NCI-H2107 treated with DMSO at 0.1 percent for 48 hours (cell line): Measurements from ENCODE around the gene GATAD1.
"Not testable (repeated sequence)": the region's sequence is repeated elsewhere in the genome, so short reads cannot be mapped to it uniquely, and the experiment has no call there.

Experiments
- DNase-seq: peaks from one replicate; lab custom pipeline; 2025; ENCODE audit not compliant: unreplicated experiment; lab: John Stamatoyannopoulos, UW

Gene GATAD1

DNA sequence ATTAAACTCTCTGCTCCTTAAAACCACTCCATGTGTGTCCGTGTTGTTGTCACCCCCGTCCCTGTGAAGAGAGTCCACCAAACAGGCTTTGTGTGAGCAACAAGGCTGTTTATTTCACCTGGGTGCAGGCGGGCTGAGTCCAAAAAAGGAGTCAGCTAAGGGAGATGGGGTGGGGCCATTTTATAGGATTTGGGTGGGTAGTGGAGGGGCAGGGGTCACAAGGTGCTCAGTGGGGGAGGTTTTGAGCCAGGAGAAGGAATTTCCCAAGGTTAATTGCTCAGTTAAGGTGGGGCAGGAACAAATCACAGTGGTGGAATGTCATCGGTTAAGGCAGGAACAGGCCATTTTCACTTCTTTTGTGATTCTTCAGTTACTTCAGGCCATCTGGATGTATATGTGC lies 31.9 kb downstream of the GATAD1 start:
- not testable (repeated sequence) for DNase-seq

DNA sequence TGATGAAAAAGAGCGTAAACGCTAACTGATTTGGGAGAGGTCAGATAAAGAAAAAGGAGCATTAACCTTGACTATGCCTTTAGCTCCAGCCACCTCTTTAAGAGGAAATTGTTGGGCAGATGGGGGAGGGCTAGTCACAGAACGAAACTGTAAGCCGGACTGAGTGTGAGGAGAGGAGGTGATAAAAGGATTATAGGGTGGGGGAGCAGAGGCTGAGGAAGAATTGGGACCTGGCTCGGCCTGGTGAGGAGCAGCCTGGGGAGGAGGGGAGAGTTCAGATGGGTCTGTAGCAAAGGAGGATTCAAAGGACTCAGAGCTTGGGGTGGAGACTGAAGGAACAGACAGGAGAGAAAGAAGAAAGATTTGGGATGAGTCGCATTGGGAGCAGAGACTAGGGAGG lies 36.3 kb downstream of the GATAD1 start:
- not testable (repeated sequence) for DNase-seq

DNA sequence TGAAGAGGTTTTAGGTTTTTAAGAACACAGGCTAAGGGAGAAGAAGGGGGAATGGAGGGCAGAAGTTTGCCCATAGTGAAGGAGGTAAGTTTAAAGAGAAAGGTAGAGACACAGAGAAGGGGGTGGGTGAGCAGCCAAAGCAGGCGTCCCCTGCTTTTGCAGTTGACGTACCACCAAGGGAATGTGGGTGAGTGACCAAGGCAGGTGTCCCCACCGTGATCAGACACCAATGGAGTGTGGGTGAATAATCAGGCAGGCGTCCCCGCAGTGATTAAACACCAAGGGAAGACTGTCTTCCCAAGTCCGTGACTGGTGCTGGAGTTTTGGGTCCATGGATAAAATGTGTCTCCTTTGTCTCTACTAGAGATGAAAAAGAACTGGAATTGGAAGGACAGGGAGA lies 36.9 kb downstream of the GATAD1 start:
- not testable (repeated sequence) for DNase-seq

DNA sequence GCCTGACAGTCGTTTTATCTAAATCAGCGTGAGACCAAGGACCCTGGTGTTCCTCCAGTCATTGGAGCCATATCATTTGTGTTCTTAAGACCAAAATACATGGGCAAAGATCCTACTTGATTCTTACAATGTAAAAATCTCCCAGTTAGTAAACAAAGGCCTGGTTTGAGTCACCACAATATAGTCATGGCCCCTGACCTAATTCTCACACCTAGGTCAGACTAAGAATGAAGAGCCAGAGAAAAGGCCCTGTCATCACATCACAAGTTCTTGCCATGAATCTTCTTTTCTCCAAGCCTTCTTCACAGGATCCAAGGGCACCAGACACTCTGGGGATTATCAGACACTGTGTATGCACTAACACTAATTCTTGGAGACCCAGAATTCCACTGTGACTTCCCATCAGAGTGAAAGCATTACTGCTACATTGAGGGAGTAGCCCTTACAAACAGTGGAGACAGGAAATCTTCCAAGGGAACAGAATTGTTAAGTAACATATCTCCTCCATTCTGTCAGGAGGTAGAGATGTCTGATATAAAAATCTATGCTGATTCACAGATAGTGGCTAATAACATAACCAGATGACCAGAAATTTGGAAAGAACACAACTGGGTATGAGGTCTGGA lies 38.1 kb downstream of the GATAD1 start:
- DNase-seq = no peak

DNA sequence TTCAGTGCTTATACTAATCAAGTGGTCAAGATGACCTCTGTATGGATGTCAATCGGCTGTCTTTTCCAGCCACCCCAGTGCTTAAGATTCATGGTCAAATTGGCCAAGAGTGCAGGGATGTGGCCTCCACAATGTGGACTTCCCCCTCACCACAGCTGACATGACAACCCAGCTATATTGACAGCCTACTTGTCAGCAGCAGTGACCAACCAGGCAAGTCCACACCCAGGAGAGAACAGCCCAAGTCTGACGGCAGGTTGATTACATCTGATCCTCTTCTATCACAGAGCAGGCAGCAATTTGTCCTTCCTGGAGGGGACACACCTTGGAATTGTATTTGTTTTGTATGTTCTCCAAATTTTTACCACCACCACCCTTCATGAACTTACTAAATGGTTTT lies 38.7 kb downstream of the GATAD1 start:
- DNase-seq = no peak

DNA sequence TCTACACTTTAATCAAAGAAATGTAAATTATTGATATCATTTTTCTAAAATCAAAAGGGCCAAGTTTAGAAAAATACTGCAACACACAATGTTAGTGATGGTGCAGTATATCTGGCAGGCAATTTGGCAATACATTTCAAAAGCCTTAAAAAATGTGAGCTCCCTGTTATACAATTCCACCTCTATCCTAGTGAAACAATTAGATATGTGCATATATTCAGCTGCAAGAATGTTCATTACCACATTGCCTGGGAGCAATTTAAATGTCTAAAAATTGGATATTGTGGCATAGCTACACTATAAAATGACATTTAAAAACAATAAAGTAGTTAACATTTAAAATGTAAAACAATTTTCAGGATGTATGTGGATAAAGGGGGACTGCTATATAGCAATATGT lies 40.5 kb downstream of the GATAD1 start:
- DNase-seq = no peak

DNA sequence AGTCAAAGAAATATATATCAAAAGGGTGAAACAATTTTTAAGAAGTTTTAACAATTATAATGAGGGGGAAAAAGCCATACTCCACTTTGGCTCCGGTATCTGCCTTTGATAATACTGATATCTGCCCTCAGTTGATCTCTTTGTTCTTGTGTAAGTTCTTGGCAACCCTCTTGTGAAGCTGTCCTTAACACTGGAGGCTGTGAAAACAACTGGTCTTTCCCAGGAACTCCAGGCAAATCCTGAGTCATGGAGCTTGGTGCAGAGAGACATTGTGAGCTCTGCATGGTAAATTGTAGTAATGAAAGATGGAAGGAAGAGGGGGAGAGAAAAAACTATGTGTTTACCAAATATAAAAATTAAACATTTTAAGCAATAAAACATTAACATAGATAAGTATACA lies 42.4 kb downstream of the GATAD1 start:
- no peak for DNase-seq

DNA sequence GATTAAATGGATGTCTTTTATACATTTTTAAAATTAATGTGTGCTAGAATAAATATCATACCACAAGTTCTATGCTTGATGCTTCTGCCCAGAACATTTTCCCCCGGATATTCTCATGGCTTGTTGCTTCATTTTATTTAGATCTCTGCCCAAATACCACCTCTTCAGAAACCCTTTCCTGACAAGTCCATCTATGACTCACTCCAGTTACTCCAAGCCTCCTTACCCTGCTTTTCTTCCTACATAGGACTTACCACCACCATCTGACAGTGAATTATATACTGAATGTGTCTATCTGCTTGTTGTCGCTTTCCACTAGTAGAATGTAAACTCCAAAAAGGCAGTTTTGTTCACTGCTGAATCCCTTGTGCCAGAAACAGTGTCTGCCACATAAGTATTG lies 49.6 kb downstream of the GATAD1 start:
- no peak for DNase-seq

DNA sequence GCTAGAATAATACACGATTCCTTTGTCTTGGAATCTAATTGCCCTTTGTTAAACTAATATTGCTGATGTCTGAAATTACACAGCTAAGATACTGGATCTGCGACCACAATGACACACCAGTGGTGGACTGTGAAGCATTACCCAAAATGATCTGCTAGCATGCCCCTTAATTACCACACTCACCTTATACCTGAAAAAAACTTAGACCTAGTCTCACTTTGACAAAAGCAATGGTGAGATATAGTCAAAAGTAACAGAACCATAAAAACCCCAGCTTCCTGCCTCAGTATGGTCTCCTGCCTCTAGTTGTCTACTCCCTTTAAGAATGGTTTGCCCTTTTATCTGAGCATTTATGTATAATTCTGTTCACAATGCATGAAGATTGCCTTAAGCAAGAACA lies 51.3 kb downstream of the GATAD1 start:
- DNase-seq = no peak

DNA sequence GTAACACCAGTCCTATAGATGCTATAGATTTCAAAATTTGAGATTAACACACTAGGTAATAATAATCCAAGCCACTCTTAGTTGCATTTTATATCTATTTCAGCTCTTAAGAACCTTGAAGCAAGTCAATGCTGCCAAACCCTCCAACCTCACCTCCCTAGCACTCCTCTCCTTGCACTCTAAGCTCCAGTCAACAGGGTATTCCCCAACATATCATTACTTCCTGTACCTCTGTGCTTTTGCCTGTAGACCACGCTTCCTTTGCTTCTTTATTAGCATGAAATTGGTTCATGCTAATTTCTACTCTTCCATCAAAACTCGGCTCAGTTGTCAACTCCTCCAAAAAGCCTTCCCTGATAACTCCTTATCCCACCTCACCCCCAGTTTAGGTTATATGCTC lies 56.5 kb downstream of the GATAD1 start:
- DNase-seq = no peak

DNA sequence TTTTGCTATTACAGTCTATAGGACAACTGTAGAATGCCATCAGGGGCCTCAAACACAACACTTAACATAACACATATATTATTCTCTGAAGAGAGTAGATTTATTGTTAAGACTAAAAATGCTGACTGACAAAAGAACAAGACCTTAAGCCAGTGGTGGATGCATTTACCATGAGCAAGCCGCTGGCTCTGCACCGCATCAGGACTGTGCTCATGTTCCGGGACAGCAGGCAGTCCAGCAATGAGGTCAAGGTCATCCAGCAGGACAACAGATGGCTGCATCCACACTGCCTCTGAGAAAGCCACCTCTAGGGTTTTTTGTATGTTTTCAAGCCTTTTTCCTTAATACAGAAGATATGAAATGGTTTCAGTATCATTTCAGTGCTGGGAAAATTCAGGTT lies 57.3 kb downstream of the GATAD1 start:
- no peak for DNase-seq

DNA sequence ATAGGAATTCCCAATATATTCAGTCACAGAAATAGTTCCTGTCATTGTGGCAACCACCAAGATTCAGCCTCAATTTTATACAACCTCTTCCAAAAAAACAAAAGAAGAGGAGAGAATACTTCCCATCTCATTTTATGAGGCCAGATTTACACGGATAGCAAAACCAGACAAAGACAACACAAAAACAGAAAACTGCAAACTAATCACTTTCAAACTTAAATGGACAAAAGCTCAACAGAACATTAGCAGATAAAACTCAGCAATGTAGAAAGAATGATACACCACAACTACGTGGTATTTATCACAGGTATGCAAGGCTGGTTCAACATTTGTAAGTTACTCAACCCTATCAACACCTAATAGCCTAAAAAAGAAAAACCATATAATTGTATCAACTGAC lies 59.1 kb downstream of the GATAD1 start:
- DNase-seq = no peak

DNA sequence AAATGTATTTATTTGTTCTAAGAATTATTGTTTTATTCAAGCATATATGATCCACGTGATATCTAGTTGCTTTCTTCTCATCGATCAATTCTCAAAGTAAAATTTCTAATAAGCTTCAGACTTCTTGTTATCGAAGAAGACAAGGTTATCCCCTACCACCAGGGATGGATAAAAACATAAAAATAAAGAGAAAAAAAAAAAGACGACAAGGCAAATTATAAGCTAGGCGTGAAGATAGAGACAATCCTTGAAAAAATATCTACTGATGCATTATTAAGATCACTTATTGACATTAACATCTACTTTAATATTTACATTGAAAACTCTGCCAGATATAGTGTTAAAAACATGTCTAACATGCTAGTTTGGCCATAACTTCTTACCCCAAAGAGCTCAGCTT lies 61.7 kb downstream of the GATAD1 start:
- no peak for DNase-seq
